Muscle of arm (tissue), 12 donors: ENCODE results near the gene TOMM20. TPM values are rescaled to one million over a fixed set of nuclear protein-coding genes. Genes with fewer than 3 reads are reported as not detected.
"Not testable (repeated sequence)": the region's sequence is repeated elsewhere in the genome, so short reads cannot be mapped to it uniquely, and the experiment has no call there.

Experiments used
- DNase-seq: peaks from one replicate; pipeline ENCODE4 v3.0.0-alpha.2; 2013
- polyA plus RNA-seq, 12 donors: library from polyadenylated mRNA; unstranded; fragments of 120-200 nt; gene quantifications; one replicate each; pipeline ENCODE4 v1.2.1, GENCODE V29; 2013; ENCODE audit not compliant: insufficient read length in 12 of 12

The TOMM20 gene
- polyA plus RNA-seq, 12 donors = 92.5 to 197 (median 169) TPM; not detected in 1

DNA sequence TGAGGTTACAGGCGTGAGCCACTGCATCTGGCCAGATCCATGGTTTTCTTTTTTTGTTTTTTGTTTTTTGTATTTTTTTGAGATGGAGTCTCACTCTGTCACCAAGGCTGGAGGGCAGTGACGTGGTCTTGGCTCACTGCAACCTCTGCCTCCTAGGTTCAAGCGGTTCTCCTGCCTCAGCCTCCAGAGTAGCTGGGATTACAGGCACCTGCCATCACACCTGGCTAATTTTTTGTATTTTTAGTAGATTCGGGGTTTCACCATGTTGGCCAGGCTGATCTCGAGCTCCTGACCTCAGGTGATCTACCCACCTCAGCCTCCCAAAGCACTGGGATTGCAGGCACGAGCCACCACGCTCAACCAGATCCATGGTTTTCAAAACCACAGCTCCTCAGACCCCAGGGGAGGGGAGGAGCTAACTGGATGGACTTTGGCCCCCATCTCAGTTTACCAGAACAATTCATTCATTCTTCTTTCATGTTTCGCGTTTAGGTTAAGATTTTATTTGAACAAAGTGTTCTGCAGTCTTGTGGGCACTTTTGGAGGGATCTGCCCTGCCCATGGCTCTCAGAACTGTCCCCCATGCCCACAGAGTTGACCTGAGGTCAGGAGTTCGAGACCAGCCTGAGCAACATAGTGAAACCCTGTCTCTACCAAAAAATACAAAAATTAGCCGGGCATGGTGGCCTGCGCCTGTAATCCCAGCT is 43.1 kb downstream of the TOMM20 start:
- not testable (repeated sequence) for DNase-seq

DNA sequence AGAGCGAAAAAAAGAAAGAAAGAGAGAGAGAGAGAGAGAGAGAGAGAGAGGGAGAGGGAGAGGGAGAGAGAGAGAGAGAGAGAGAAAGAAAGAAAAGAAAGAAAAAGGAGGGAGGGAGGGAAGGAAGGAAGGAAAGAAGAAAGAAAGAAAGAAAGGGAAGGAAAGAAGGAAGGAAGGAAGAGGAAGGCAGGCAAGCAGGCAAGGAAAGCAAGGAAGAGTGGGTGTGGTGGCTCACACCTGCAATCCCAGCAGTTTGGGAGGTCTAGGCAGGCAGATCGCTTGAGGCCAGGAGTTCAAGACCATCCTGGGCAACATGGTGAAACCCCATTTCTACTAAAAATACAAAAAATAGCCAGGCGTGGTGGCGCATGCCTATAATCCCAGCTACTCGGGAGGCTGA is 47.8 kb downstream of the TOMM20 start:
- not testable (repeated sequence) for DNase-seq

DNA sequence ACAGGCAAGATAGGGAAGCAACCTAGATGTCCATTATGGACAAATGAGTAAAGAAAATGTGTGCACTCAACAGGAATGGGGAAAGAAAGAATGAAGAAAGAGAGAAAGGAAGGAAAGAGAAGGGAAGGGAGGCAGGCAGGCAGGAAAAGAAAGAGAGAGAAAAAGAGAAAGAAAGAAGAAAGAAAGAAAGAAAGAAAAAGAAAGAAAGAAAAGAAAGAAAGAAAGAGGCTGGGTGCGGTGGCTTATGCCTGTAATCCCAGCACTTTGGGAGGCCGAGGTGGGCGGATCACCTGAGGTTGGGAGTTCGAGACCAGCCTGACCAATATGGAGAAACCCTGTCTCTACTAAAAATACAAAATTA is 48.4 kb downstream of the TOMM20 start:
- DNase-seq = not testable (repeated sequence)

DNA sequence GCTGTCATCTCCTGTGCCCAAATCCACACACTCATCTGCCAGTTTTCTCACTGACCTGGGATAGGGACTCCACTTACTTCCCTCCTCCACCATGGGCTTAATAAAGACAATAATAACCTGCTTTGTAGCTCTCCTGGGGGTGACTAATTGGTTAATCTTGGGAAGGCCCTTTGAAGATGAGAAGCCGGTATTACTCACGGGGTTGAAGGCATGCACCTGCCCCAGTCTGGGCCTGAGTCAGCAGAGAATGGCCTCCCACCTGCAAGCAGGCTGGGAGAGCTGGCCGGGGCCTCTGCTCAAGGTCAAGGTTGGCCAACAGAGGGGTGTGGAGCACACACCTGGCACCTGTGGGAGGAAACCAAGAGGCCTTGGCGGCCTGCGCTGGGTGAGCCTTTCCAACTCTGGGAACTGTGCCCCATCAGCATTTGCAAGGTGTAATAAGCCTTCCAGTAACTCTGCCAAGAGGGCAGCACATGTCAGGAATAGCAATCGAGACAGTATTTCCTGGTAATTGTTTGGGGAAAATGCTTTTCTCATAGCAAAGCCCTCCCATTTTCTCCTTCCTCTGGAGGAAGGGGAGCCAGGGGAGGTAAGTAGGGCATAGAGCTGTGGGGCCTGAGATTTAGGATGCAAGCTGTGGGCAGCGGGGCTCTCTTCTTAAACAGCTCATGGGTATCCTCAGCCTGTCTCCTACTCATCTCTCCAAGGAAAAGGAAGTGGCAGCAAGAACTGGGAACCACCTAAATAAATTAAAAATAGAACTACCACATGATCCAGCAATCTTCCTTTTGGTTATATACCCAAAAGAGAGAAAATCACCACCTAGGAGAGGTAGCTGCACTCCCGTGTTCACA is 49.0 kb downstream of the TOMM20 start:
- no peak for DNase-seq

DNA sequence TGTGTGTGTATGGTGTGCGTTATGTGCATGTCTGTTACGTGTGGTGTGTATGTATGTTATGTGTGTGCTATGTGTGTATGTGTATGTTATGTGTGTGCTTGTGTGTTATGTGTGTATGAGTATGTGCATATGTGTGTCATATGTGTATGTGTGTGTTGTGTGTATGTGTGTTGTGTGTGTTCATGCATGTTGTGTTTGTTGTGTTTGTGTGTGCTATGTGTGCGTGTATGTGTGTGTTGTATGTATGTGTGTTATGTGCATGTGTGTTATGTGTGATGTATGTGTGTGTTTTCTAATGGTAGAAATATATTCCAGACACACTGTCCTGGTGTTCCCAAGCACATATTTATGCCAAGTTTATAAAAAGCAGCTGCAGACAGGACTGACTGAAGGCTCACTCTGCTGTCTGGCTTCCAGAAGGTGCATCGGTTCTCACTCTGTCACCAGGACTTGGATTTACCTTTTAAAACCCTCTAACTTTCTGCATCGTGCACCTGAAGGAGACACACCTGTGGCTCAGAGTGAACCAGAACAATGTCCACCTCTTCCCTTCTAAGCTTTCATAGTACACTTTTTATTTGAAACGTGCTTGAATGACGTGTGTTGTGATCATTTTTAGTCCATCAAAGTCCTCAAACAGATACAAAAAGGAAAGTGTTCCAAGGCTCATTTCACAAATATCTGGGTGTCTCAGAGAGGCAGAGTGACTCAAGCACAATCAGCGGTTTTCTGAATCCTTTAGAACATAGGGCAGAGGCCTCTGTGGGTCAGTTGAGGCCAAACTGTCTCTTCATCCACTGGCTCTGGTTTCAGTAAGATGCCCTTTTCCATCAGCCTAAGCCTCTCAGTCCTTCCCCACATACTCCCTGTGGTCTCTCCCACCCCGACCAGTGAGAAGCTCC is 49.9 kb downstream of the TOMM20 start:
- DNase-seq = no peak

DNA sequence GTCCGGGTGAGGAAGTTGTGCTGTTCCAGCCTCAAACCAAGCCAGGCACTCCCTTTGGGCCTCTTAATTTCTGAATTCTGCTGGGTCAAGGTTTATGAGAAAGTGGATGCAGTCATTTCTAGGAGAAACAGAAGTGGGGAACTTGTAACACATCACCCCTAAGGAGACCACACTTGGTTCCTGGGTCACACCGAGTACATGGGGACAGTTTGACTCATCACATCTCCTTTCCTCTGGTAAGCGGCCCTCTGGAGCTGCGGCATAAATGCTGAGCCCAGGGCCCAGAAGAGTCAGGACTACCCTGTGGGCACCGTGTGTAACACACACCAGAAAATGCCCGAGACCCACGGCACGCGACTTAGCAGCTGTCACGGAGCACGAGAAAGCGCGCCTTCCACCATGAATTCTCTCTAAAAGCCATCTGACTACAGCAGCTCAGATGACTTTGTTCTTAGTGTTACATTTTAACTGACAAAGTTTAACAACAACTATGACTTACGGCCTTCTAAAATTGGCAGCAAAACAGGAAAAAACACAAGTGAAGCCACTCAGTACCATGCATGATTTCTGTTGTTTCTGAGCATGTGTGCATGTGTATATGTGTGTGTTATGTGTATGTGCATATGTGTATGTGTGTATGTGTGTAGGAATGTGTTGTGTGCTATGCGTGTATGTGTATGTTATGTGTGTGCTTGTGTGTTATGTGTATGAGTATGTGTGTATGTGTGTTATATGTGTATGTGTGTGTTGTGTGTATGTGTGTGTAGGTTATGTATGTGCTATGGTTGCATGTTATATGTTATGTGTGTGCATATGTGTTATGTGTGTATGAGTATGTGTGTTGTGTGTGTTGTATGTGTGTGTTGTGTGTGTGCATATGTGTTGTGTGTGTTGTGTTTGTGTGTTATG is 50.8 kb downstream of the TOMM20 start:
- no peak for DNase-seq

DNA sequence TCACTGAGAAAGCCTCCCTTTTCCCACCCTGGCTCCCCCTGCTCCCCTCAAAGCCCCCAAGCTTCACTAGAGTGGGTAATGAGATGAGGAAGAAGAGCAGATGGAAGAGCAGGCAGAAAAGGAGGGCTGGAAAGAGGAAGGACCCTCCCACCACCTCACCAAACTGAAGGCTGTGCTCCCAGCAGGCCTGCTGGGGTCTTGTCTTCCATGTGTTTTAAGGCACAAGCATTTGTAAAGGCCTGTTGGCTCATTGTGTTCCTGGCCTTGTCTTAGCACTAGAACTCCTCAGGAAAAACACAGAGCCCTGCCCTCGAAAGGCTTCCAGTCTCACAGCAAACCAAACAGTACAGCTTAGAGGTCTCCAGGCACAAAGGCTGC is 51.5 kb downstream of the TOMM20 start:
- DNase-seq = no peak

DNA sequence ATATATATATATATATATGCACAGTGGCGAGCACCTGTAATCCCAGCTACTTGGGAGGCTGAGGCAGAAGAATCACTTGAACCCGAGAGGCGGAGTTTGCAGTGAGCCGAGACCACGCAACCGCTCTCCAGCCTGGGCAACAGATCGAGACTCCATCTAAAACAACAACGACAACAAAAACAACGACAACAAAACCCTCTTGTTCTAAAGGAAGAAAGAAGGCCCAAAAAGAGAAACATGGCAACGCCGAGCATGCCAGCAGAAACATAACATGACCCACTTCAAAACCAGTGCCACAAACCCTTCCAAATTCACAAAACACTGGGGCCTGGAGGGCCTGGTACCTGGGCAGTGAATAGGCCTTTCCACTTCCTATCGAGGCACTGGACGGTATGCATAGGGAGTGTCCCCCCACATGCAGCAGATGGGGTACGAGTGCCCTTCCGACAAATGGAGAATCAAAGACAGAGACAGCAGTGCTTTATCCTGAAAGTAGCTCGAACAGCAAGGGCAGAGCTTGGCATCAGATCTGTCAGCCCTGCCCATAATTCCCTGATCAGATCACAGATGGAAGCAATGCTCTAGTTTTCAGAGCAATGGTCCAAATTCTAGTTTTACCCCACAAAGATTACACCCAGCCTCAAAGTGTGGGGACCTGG is 52.0 kb downstream of the TOMM20 start:
- no peak for DNase-seq

DNA sequence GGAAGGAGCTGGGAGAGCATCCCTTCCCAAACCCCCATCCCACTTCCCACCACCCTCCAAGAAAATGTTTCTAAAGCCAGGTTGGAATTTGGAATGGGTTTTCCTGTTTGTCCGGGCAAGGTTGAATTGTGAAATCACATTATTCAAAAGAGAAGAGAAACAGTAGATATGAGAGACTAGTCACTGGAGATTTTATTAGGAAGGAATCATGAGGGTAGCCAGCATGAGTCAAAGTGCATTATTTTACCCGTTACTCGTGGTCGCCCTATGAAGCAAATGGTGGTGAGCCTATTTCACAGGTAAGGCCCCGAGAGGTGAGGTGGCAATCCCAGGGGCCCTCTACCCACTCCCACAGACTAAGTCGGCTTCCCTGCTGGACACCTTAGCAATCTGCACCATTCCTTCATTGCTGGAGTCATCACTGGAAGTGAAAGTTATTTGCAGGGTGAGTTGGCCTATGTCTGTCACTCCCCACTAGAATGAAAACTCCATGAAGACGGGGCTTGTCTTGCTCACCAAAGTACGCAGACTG is 52.8 kb downstream of the TOMM20 start:
- no peak for DNase-seq

DNA sequence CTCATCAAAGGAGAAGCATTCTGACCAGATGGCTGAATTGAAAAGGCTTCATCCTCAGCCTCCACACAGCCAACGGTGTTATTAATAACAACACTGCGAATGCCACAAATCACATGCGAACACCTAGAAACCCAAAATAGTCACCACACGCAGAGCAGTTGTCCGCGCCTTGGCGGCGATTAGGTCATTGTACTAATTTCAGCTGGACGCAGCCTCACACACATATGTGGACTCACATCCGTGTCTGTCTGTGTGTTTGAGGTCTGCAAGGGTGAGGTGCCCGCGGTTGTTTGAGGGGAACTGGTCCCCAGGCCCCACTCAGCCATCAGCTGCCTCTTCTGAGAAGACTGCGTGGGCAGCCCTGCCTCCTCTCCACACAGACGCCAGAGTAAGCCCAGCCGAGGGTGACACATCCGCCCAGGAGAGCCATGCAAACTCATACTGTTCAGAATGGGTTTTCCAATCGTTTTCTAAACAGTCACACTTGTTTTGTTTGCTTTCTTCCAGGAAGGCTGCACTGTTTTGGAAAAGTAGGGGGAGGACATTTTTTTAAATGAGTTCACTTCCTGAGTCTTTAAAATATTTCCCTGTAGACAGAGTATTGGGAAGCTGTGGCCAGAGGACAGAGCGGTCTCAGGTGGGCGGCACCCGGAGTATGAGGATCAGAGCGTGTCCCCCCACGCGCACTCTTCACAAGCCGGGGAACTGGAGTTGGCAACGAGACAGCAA is 53.4 kb downstream of the TOMM20 start:
- no peak for DNase-seq

DNA sequence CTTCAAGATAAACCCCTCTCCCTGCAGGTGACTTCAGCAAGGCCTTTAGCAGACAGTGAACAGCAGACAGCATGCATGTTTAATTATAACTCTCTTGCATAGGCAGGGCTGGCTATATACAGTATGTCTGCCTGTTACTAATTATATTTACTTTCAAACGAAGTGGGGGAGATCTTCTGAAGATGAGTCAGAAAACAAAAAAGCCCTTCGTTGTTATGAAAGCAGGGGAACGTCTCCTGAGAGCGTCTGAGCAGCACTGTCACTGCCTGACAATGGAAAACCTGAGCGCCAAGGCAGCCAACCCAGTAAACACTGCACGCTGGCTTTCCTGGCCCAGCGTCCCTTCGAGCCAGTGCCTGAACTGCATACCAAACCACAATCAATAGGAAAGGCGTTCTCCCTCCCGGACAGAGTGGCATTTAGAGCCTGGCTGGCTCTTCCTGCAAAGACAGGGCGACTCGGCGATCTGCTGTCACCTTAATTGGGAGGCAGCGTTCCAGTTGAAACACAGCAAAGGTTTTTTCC is 54.1 kb downstream of the TOMM20 start:
- no peak for DNase-seq

DNA sequence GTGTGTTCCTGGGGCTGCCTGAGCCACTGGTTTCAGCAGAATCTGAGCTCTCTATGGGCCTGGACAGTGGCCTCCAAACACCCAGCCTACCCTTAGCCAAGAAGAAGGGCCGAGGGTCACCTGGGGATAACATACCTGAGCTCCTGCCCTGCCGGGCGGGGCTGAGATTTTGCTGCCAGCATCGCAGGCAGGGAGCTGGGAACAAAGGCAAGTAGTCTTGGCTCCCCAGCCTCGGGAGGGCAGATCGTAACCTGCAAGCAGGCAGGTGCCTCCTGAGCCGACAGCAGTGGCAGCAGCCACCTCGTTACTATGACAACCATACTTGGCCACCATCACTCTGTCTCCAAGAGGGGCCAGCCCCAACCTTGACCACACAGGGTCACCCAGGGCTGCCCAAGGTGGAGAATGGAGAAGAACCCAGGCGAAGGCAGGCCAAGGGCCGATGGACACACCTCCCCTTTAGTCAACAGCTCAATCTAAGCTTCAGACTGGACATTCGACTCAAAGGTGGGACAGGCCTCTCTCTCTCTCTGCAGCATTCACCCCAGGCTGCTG is 54.6 kb downstream of the TOMM20 start:
- no peak for DNase-seq

DNA sequence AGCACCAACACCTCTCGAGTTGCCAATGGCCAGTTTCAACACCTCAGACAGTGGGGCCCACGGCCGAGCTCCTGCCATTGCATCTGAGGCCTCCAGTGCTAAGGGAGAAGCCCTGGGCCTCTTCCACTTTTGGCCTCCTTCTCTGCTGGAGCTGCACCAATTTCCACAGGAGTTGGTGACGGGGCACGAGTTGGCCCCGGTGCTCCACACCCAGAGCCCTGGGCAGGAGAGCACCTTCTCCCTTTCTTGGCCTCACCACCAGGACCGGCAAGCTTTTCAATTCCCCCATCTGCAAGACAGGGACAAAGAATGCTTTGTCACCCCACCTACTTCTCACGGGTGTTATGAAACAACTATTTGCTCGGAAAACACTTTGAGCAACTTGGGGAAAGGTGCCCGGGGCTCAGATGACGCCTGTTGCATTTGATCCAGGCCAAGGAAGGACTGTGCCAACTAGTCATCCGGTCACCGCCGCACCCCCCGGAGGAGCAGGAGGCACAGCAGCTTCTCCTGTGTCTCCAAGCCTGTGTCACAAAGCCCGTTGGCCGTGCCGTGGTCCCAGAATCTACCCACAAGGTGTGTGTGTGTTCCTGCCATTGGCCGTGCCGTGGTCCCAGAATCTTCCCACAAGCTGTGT is 55.2 kb downstream of the TOMM20 start:
- no peak for DNase-seq

DNA sequence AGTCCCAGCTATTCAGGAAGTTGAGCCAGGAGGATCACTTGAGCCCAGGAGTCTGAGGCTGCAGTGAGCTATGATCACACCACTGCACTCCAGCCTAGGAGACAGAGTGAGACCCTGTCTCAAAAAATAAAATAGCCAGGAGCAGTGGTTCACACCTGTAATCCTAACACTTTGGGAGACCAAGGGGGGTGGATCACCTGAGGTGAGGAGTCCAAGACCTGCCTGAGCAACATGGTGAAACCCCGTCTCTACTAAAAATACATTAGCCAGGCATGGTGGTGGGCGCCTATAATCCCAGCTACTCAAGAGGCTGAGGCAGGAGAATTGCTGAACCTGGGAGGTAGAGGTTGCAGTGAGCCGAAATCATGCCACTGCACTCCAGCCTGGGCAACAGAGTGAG is 56.1 kb downstream of the TOMM20 start:
- DNase-seq = not testable (repeated sequence)

DNA sequence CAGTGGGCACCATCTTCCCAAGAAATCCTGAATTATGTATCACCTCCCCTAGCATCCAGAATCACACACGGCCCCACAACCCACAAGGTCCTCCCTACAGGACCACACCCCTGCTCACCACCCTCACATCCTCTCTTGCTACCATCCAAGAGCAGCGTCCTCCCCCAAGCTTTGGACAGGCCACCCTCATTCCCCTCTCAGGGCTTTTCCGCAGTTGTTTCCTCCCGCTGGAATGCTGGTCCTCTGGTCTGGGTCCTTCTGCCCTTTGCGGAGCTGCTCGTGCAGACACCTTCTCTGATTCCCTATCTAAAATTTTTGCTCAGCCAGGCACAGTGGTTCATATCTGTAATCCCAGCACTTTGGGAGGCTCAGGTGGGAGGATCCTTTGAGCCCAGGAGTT is 56.5 kb downstream of the TOMM20 start:
- DNase-seq = no peak

DNA sequence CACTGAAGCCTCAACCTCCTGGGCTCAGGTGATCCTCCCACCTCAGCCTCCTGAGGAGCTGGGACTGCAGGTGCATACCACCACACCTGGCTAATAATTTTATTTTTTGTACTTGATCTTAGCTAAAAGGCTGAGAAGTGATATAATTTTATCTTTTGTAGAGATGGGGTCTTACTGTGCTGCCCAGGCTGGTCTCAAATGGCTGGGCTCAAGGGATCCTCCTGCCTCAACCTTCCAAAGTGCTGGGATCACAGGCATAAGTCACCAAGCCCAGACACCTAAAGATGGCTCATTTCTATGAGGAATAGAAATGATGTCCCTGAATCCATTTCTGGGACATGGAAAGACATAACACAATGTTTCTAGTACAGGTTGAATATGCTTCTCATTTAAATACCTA is 57.8 kb downstream of the TOMM20 start:
- no peak for DNase-seq

DNA sequence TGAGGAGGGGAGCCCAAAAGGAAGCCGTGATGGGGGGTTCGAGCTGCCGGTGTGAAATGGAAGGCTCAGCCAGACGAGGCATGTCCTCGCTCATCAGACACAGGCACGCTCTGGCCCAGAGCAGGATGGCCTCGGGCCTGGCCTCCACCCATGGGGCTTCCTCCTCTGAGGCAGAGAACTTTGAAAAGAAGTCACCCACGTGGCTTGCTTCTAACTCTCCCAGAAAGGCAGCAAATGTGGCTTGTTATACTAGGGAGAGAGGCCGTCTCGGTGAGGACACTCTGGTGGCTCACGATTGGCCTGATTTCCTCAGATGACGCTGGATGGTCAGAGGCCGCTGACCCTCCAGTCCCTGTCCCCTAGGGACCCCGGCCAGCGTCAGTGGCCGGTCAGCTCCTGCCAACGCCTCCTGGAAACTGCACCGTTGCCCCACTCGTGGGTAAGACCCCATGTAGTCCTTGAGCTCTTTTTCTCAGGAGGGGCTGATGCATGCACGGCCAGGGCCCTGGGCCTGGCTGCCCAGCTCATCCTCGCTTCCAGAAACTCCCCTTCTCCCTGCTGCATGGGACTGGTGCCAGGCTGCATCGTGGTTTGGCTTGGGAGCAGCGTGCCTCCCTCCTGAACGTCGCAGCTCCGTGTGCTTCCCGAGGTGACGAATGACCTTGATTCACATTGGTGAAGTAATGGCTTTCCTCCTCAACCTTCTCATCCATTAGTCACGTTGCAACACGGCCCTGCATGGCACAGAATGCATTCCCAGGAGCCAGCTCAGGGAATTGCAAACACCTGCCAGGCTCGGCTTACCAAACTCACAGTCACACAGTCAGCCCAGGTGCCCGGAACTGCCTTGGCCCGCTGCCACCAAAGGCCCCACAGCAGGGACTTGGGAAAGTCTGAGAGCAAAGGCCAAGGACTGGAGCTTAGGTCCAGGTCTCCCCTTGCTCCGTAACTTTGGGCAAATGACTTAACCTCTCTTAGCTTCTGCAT is 58.8 kb downstream of the TOMM20 start:
- DNase-seq = no peak
